H9 (cell line): ENCODE results near the gene TOR1B. TPM values are rescaled to one million over a fixed set of nuclear protein-coding genes. Genes with fewer than 3 reads are reported as not detected.

Experiments used
- DNase-seq: peaks from one replicate; pipeline ENCODE4 v3.0.0-alpha.2; 2017
- H2AFZ ChIP-seq: one replicate; pipeline ENCODE4 v1.6.1; 2013; ENCODE audit warnings: mild to moderate bottlenecking, low read length, control low read depth, moderate library complexity
- H2AK5ac ChIP-seq: 2 replicates; pipeline ENCODE4 v1.6.1; 2013; ENCODE audit warnings: low read length, control low read depth, mixed read lengths; ENCODE audit not compliant: insufficient read length
- H2BK120ac ChIP-seq: one replicate; pipeline ENCODE4 v1.6.1; 2013; ENCODE audit warnings: low read depth, mild to moderate bottlenecking, low read length, control low read depth, inconsistent platforms; ENCODE audit not compliant: poor library complexity, severe bottlenecking
- H2BK12ac ChIP-seq: 2 replicates; pipeline ENCODE4 v1.6.1; 2013; ENCODE audit warnings: low read length, control low read depth, mixed read lengths, low read depth; ENCODE audit not compliant: insufficient read length
- H2BK15ac ChIP-seq: 2 replicates; pipeline ENCODE4 v1.6.1; 2013; ENCODE audit warnings: low read depth, low read length, control low read depth
- H2BK20ac ChIP-seq: one replicate; pipeline ENCODE4 v1.6.1; 2013; ENCODE audit warnings: low read depth, mild to moderate bottlenecking, low read length, control low read depth, inconsistent platforms; ENCODE audit not compliant: poor library complexity, severe bottlenecking
- H2BK5ac ChIP-seq: 2 replicates; pipeline ENCODE4 v1.6.1; 2013; ENCODE audit warnings: low read length, control low read depth, mixed read lengths; ENCODE audit not compliant: insufficient read length
- H3K14ac ChIP-seq: 2 replicates; pipeline ENCODE4 v1.6.1; 2013; ENCODE audit warnings: low read length, control low read depth; ENCODE audit not compliant: insufficient read depth
- H3K18ac ChIP-seq: 2 replicates; pipeline ENCODE4 v1.6.1; 2013; ENCODE audit warnings: low read depth, mild to moderate bottlenecking, mixed read lengths, low read length, control low read depth; ENCODE audit not compliant: insufficient read length
- H3K23ac ChIP-seq: 2 replicates; pipeline ENCODE4 v1.6.1; 2013; ENCODE audit warnings: low read length, control low read depth, mixed read lengths, low read depth; ENCODE audit not compliant: insufficient read length
- H3K23me2 ChIP-seq: 2 replicates; pipeline ENCODE4 v1.6.1; 2013; ENCODE audit warnings: low read depth, mild to moderate bottlenecking, mixed read lengths, low read length, control low read depth; ENCODE audit not compliant: insufficient read length, poor library complexity, severe bottlenecking
- H3K27ac ChIP-seq: 2 replicates; pipeline ENCODE4 v1.5.1; 2013; ENCODE audit warnings: low read length, control low read depth, mixed read lengths, low read depth; ENCODE audit not compliant: insufficient read length
- H3K27me3 ChIP-seq: 2 replicates; pipeline ENCODE4 v1.6.1; 2013; ENCODE audit warnings: low read length, control low read depth, inconsistent platforms; ENCODE audit not compliant: insufficient read depth
- H3K4ac ChIP-seq: 2 replicates; pipeline ENCODE4 v1.6.1; 2013; ENCODE audit warnings: low read depth, mild to moderate bottlenecking, control low read depth, inconsistent platforms, low read length, moderate library complexity
- H3K4me1 ChIP-seq: 2 replicates; pipeline ENCODE4 v1.6.1; 2013; ENCODE audit warnings: low read length, control low read depth, inconsistent platforms; ENCODE audit not compliant: insufficient read depth
- H3K4me2 ChIP-seq: 2 replicates; pipeline ENCODE4 v1.6.1; 2013; ENCODE audit warnings: low read length, control low read depth, mixed read lengths; ENCODE audit not compliant: insufficient read length, insufficient read depth
- H3K56ac ChIP-seq: 2 replicates; pipeline ENCODE4 v1.6.1; 2013; ENCODE audit warnings: low read depth, mild to moderate bottlenecking, mixed read lengths, low read length, control low read depth; ENCODE audit not compliant: insufficient read length
- H3K79me1 ChIP-seq: 2 replicates; pipeline ENCODE4 v1.6.1; 2013; ENCODE audit warnings: low read depth, mild to moderate bottlenecking, moderate library complexity, low read length, control low read depth, inconsistent platforms; ENCODE audit not compliant: insufficient read depth, poor library complexity, severe bottlenecking
- H3K79me2 ChIP-seq: 2 replicates; pipeline ENCODE4 v1.6.1; 2013; ENCODE audit warnings: low read length, control low read depth, inconsistent platforms; ENCODE audit not compliant: insufficient read depth
- H3K9ac ChIP-seq: 2 replicates; pipeline ENCODE4 v1.6.1; 2013; ENCODE audit warnings: low read length, control low read depth, mixed read lengths; ENCODE audit not compliant: insufficient read length; ENCODE audit errors: extremely low read depth
- H3K9me3 ChIP-seq: one replicate; pipeline ENCODE4 v1.6.1; 2013; ENCODE audit warnings: low read depth, low read length, inconsistent platforms; ENCODE audit not compliant: control insufficient read depth
- H3T11ph ChIP-seq: one replicate; pipeline ENCODE4 v1.6.1; 2013; ENCODE audit warnings: mild to moderate bottlenecking, low read length, control low read depth, inconsistent platforms
- H4K20me1 ChIP-seq: one replicate; pipeline ENCODE4 v1.6.1; 2013; ENCODE audit not compliant: control insufficient read depth, insufficient read length, insufficient read depth
- H4K5ac ChIP-seq: 2 replicates; pipeline ENCODE4 v1.6.1; 2013; ENCODE audit warnings: low read depth, mild to moderate bottlenecking, mixed read lengths, low read length, control low read depth; ENCODE audit not compliant: insufficient read length
- H4K8ac ChIP-seq: replicated peaks from 2 replicates; pipeline ENCODE4 v1.6.1; 2013; ENCODE audit warnings: low read length, control low read depth, mixed read lengths, low read depth; ENCODE audit not compliant: insufficient read length
- H4K91ac ChIP-seq: 2 replicates; pipeline ENCODE4 v1.6.1; 2013; ENCODE audit warnings: low read depth, mild to moderate bottlenecking, moderate library complexity, mixed read lengths, low read length, control low read depth; ENCODE audit not compliant: insufficient read length
- H3K27ac Mint-ChIP-seq, 3 experiments: 2 replicates in 2 of 3; 3 replicates in 1 of 3; pipeline ENCODE4 v1.8.0; 2020 to 2021; ENCODE audit warnings: mixed read lengths in 3 of 3, mild to moderate bottlenecking in 1 of 3, moderate library complexity in 1 of 3
- H3K27me3 Mint-ChIP-seq: 2 replicates; pipeline ENCODE4 v1.8.0; 2021; ENCODE audit warnings: low read depth, mild to moderate bottlenecking, moderate library complexity, mixed read lengths
- H3K36me3 Mint-ChIP-seq, 3 experiments: 2 replicates in 2 of 3; 3 replicates in 1 of 3; pipeline ENCODE4 v1.8.0; 2020 to 2021; ENCODE audit warnings: low read depth in 3 of 3, mixed read lengths in 3 of 3; ENCODE audit not compliant: insufficient read depth in 1 of 3
- H3K4me1 Mint-ChIP-seq, 2 experiments: 2 replicates each; pipeline ENCODE4 v1.8.0; 2020; ENCODE audit warnings: mixed read lengths in 2 of 2
- H3K4me3 Mint-ChIP-seq, 2 experiments: 2 replicates in 1 of 2; 3 replicates in 1 of 2; pipeline ENCODE4 v1.8.0; 2020 to 2021; ENCODE audit warnings: mild to moderate bottlenecking in 2 of 2, mixed read lengths in 2 of 2, moderate library complexity in 1 of 2
- H3K9me3 Mint-ChIP-seq, 2 experiments: 2 replicates in 1 of 2; 3 replicates in 1 of 2; pipeline ENCODE4 v1.8.0; 2020; ENCODE audit warnings: mild to moderate bottlenecking in 2 of 2, mixed read lengths in 2 of 2, moderate library complexity in 1 of 2
- WGBS: extraction: QIAGEN DNeasy Blood & Tissue Kit; methylation state at CpG from one replicate; pipeline ENCODE4 v1.1.7; 2013; ENCODE audit warnings: missing lambda C conversion rate, low lambda C conversion rate, mixed read lengths; ENCODE audit not compliant: insufficient read length; ENCODE audit errors: extremely low coverage; 5-methylcytosine and 5-hydroxymethylcytosine counted together
- total RNA-seq: library from RNA; stranded (reverse); gene quantifications from 2 replicates; pipeline ENCODE4 v1.2.1, GENCODE V29; 2021
- TF ChIP-seq, protein P1 (sequence below): fragments of 200-600 bp; sonication (generic); conservative IDR thresholded peaks from 3 replicates; pipeline ENCODE4 v1.8.0; 2021; ENCODE audit warnings: antibody characterized with exemption, mild to moderate bottlenecking

The TOR1B gene
- total RNA-seq, 1 experiment from 2014 or later: 18.1 TPM

GRCh38 chr9:129811967-129812363, 9.0 kb downstream of the TOR1B start:
- Histone ChIP-seq H3K27ac (no peak overlapping the region), H3K79me2 (no peaks in the 10 kb centered on the region), H4K20me1 (no peaks in the 10 kb centered on the region), H2AFZ (no peak overlapping the region), H3K9me3 (no peaks in the 10 kb centered on the region), H3K14ac (no peak overlapping the region), H2AK5ac (no peak overlapping the region), H3K4me2 (no peak overlapping the region), H3K4me1 (no peaks in the 10 kb centered on the region), H4K8ac (no peak overlapping the region), H3K18ac (no peak overlapping the region), H3K23ac (no peak overlapping the region), H2BK120ac (no peak overlapping the region), H4K5ac (no peak overlapping the region), H4K91ac (no peak overlapping the region), H2BK12ac (no peak overlapping the region), H3K27me3 (no peaks in the 10 kb centered on the region), H3T11ph (no peak overlapping the region), H3K9ac (no peak overlapping the region), H2BK5ac (no peak overlapping the region), H3K79me1 (no peaks in the 10 kb centered on the region), H2BK20ac (no peak overlapping the region), H3K23me2 (no peaks in the 10 kb centered on the region), H3K56ac (no peak overlapping the region), H2BK15ac (no peak overlapping the region), H3K4ac (no peak overlapping the region)
- Mint-ChIP-seq H3K36me3 (peaks cover 33 to 86% (median 71%) of the 10 kb centered on the region in 3 experiments), H3K27me3 (no peaks in the 10 kb centered on the region; the same call in 1 of the 2 replicates), H3K4me3 (no peak overlapping the region), H3K27ac (peak overlapping the region in 1 of 3 experiments; percentile 29; a peak in 2 of 7 replicates), H3K4me1 (no peaks in the 10 kb centered on the region), H3K9me3 (no peaks in the 10 kb centered on the region)
- no CpG with 5 or more reads among the region's 6 CpGs for WGBS
- no peak for DNase-seq
- TF ChIP-seq, protein P1, sequence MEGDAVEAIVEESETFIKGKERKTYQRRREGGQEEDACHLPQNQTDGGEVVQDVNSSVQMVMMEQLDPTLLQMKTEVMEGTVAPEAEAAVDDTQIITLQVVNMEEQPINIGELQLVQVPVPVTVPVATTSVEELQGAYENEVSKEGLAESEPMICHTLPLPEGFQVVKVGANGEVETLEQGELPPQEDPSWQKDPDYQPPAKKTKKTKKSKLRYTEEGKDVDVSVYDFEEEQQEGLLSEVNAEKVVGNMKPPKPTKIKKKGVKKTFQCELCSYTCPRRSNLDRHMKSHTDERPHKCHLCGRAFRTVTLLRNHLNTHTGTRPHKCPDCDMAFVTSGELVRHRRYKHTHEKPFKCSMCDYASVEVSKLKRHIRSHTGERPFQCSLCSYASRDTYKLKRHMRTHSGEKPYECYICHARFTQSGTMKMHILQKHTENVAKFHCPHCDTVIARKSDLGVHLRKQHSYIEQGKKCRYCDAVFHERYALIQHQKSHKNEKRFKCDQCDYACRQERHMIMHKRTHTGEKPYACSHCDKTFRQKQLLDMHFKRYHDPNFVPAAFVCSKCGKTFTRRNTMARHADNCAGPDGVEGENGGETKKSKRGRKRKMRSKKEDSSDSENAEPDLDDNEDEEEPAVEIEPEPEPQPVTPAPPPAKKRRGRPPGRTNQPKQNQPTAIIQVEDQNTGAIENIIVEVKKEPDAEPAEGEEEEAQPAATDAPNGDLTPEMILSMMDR: no peak
